Measurements from ENCODE around the gene PPARD. TPM values are rescaled to one million over a fixed set of nuclear protein-coding genes. Genes with fewer than 3 reads are reported as not detected.

The PPARD gene
- total RNA-seq, 2 donors from 2014 or later = 11.0 to 14.8 TPM

- H3K27ac ChIP-seq = no peak overlapping the region
- peaks cover 0 to 5% of the 10 kb centered on the region in 2 donors for H3K4me1 ChIP-seq
- no peaks in the 10 kb centered on the region for H3K9me3 ChIP-seq
- peaks cover 12% of the 10 kb centered on the region for H3K36me3 ChIP-seq
- no peaks in the 10 kb centered on the region for H3K27me3 ChIP-seq
- TF ChIP-seq, protein P1, sequence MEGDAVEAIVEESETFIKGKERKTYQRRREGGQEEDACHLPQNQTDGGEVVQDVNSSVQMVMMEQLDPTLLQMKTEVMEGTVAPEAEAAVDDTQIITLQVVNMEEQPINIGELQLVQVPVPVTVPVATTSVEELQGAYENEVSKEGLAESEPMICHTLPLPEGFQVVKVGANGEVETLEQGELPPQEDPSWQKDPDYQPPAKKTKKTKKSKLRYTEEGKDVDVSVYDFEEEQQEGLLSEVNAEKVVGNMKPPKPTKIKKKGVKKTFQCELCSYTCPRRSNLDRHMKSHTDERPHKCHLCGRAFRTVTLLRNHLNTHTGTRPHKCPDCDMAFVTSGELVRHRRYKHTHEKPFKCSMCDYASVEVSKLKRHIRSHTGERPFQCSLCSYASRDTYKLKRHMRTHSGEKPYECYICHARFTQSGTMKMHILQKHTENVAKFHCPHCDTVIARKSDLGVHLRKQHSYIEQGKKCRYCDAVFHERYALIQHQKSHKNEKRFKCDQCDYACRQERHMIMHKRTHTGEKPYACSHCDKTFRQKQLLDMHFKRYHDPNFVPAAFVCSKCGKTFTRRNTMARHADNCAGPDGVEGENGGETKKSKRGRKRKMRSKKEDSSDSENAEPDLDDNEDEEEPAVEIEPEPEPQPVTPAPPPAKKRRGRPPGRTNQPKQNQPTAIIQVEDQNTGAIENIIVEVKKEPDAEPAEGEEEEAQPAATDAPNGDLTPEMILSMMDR (IDR thresholded peaks at IDR 0.05) = no peak
- H3K4me3 ChIP-seq = no peak overlapping the region
- no peak for DNase-seq (ENCODE audit: low spot score)
These were observed 64.5 kb downstream of the PPARD start for GRCh38 chr6:35406711-35407485.

DNA sequence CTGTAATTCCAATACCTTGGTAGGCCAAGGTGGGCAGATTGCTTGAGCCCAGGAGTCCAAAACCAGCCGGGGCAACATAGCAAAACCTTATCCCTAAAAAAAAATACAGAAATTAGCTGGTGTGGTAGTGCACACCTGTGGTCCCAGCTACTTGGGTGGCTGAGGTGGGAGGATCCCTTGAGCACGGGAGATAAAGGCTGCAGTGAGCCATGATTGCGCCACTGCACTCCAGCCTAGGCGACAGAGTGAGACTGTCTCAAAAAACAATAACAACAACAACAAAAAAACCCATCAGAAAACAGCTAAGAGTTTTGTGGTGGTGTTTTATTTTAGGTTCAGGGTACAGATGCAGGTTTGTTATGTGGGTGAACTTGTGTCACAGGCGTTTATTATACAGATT, 66.9 kb downstream of the PPARD start:
- TF ChIP-seq, protein P1 (IDR thresholded peaks at IDR 0.05) = no peak
- Histone ChIP-seq H3K36me3 (peaks cover 28% of the 10 kb centered on the region), H3K9me3 (no peaks in the 10 kb centered on the region), H3K4me1 (peaks cover 0 to 5% of the 10 kb centered on the region in 2 donors), H3K27ac (no peak overlapping the region), H3K4me3 (no peak overlapping the region), H3K27me3 (no peaks in the 10 kb centered on the region)
- DNase-seq (ENCODE audit: low spot score) = no peak

- DNase-seq (ENCODE audit: low spot score) = no peak
- H3K4me1 ChIP-seq = peaks cover 0 to 11% of the 10 kb centered on the region in 2 donors
- H3K9me3 ChIP-seq = no peaks in the 10 kb centered on the region
- peaks cover 28% of the 10 kb centered on the region for H3K36me3 ChIP-seq
- TF ChIP-seq, protein P1 (IDR thresholded peaks at IDR 0.05) = no peak
- no peaks in the 10 kb centered on the region for H3K27me3 ChIP-seq
- no peak overlapping the region for H3K4me3 ChIP-seq
- H3K27ac ChIP-seq = no peak overlapping the region
These were observed 67.8 kb downstream of the PPARD start for GRCh38 chr6:35410131-35410530.

GRCh38 chr6:35411066-35411465, 68.7 kb downstream of the PPARD start:
- TF ChIP-seq, protein P1 (IDR thresholded peaks at IDR 0.05) = no peak
- H3K27ac ChIP-seq = no peak overlapping the region
- peaks cover 0 to 13% of the 10 kb centered on the region in 2 donors for H3K4me1 ChIP-seq
- no peak overlapping the region for H3K4me3 ChIP-seq
- H3K27me3 ChIP-seq = no peaks in the 10 kb centered on the region
- DNase-seq (ENCODE audit: low spot score) = no peak
- H3K36me3 ChIP-seq = peaks cover 28% of the 10 kb centered on the region
- no peaks in the 10 kb centered on the region for H3K9me3 ChIP-seq

DNA sequence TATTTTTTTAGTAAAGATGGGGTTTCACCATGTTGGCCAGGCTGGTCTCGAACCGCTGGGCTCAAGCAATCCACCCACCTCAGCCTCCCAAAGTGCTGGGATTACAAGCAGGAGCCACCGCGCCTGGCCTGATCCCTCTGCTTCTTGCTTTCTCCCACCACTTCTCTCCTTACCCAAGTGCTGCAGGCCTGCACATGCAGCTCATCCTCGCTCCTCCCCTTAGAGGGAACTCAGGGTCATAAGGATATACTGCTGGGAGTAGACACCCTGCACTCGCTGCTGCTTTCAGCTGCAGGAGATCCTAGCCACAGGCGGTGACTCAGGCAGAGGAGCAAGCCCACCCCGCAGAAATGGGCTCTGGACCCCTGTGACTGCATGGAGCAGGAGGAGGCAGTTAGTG, 69.7 kb downstream of the PPARD start:
- Histone ChIP-seq H3K9me3 (no peaks in the 10 kb centered on the region), H3K27me3 (no peaks in the 10 kb centered on the region), H3K27ac (no peak overlapping the region), H3K4me3 (no peak overlapping the region), H3K4me1 (peaks cover 0 to 13% of the 10 kb centered on the region in 2 donors), H3K36me3 (peaks cover 28% of the 10 kb centered on the region)
- TF ChIP-seq, protein P1 (IDR thresholded peaks at IDR 0.05) = no peak
- DNase-seq (ENCODE audit: low spot score) = no peak
